ENCODE data around the gene TIMM50. TPM values are rescaled to one million over a fixed set of nuclear protein-coding genes. Genes with fewer than 3 reads are reported as not detected.

TIMM50 gene
- polyA plus RNA-seq, 1 donor from 2014 or later, result 66.2 TPM

GRCh38 chr19:39438270-39438934 is 42.2 kb upstream of the TIMM50 start:
- Histone ChIP-seq H3K9me3 (ENCODE audit: low read length) (no peaks in the 10 kb centered on the region), H3F3A (ENCODE audit: insufficient read depth, low read length, poor library complexity, severe bottlenecking) (peaks cover 4% of the 10 kb centered on the region), H3K36me3 (ENCODE audit: insufficient read depth, low read length) (no peaks in the 10 kb centered on the region), H3K27ac (ENCODE audit: low read length) (no peak overlapping the region), H3K9me2 (ENCODE audit: insufficient read depth, low read length) (no peaks in the 10 kb centered on the region), H3K4me3 (ENCODE audit: low read length) (no peak overlapping the region), H2AFZ (ENCODE audit: low read depth, low read length) (no peak overlapping the region), H3K79me2 (replicated peaks; ENCODE audit: insufficient read depth, low read length) (peaks cover 16% of the 10 kb centered on the region), H3K4me2 (ENCODE audit: low read length) (no peak overlapping the region), H4K20me1 (ENCODE audit: insufficient read depth) (no peaks in the 10 kb centered on the region), H3K9ac (ENCODE audit: low read length) (no peak overlapping the region), H3K27me3 (ENCODE audit: insufficient read depth, low read depth, low read length) (no peaks in the 10 kb centered on the region)
- no peak for TF ChIP-seq TAF1 (IDR thresholded peaks at IDR 0.05; ENCODE audit: low read depth)
- no peak for TF ChIP-seq REST (IDR thresholded peaks at IDR 0.05; ENCODE audit: borderline replicate concordance)
- TF ChIP-seq CTCF (IDR thresholded peaks at IDR 0.05; ENCODE audit: poor library complexity, severe bottlenecking), result no peak
- no peak for TF ChIP-seq EP300 (conservative IDR thresholded peaks at IDR 0.05; ENCODE audit: poor library complexity, severe bottlenecking)

DNA sequence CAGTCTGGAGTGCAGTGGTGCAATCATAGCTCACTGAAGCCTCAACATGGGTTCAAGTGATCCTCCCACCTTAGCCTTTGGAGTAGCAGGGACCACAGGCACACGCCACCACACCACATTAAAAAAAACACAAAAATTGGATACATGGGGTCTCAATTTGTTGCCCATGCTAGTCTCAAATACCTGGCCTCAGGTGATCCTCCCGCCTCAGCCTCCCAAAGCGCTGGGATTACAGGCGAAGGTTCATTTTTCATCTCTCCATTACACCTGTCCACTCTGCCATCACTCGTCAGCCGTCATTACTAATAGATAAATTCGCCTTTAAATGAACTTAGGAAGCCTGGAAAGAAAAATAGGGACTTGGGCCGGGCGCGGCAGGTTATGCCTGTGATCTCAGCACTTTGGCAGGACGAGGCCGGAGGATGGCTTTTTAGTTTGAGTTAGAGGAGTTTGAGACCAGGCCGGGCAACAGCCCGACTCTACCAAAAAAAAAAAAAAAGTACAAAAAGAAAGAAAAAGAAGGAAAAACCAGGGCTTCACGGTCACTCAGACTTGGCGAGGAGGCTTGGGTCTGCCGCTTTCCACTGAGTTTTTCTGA is 35.9 kb upstream of the TIMM50 start:
- Histone ChIP-seq H3K9me2 (ENCODE audit: insufficient read depth, low read length) (no peaks in the 10 kb centered on the region), H3K9ac (ENCODE audit: low read length) (peak overlapping the region; percentile 97), H3K9me3 (ENCODE audit: low read length) (no peaks in the 10 kb centered on the region), H3K36me3 (ENCODE audit: insufficient read depth, low read length) (no peaks in the 10 kb centered on the region), H3K4me2 (ENCODE audit: low read length) (peak overlapping the region; percentile 65), H3K4me3 (ENCODE audit: low read length) (peak overlapping the region; percentile 92), H3F3A (ENCODE audit: insufficient read depth, low read length, poor library complexity, severe bottlenecking) (no peaks in the 10 kb centered on the region), H4K20me1 (ENCODE audit: insufficient read depth) (no peaks in the 10 kb centered on the region), H3K27ac (ENCODE audit: low read length) (peak overlapping the region; percentile 98), H3K79me2 (replicated peaks; ENCODE audit: insufficient read depth, low read length) (peaks cover 46% of the 10 kb centered on the region), H2AFZ (ENCODE audit: low read depth, low read length) (peak overlapping the region; percentile 69), H3K27me3 (ENCODE audit: insufficient read depth, low read depth, low read length) (no peaks in the 10 kb centered on the region)
- TF ChIP-seq MXI1 (conservative IDR thresholded peaks at IDR 0.05; ENCODE audit: poor library complexity, severe bottlenecking) (no peak), RAD21 (conservative IDR thresholded peaks at IDR 0.05) (no peak), REST (IDR thresholded peaks at IDR 0.05; ENCODE audit: borderline replicate concordance) (no peak), EZH2 (IDR thresholded peaks at IDR 0.05; ENCODE audit: borderline replicate concordance, insufficient read depth, low read length, poor library complexity, severe bottlenecking) (no peak), TAF1 (IDR thresholded peaks at IDR 0.05; ENCODE audit: low read depth) (no peak), POLR2AphosphoS5 (IDR thresholded peaks at IDR 0.05) (no peak), SMC3 (conservative IDR thresholded peaks at IDR 0.05; ENCODE audit: poor library complexity) (no peak), EP300 (conservative IDR thresholded peaks at IDR 0.05; ENCODE audit: poor library complexity, severe bottlenecking) (no peak), CTCF (IDR thresholded peaks at IDR 0.05; ENCODE audit: poor library complexity, severe bottlenecking) (no peak)

Measured in neural cell (in vitro differentiated cells).